Measurements from ENCODE around the gene ATAD3B. TPM values are rescaled to one million over a fixed set of nuclear protein-coding genes. Genes with fewer than 3 reads are reported as not detected.
A peak's percentile ranks its signal among the peaks of the same experiment; 100 is the strongest.
"Not testable (repeated sequence)": the region's sequence is repeated elsewhere in the genome, so short reads cannot be mapped to it uniquely, and the experiment has no call there.

ATAD3B gene
- total and polyA plus RNA-seq, 2 experiments from 2014 or later, result 11.6 to 20.2 TPM

- TF ChIP-seq EZH2phosphoT487 (IDR thresholded peaks at IDR 0.05; ENCODE audit: insufficient read depth, low read depth), result no peak
- no peak for TF ChIP-seq EZH2 (IDR thresholded peaks at IDR 0.05; ENCODE audit: insufficient read depth, poor library complexity, severe bottlenecking)
- Histone ChIP-seq H3K9ac (no peak overlapping the region), H3K4me1 (ENCODE audit: insufficient read depth) (no peaks in the 10 kb centered on the region), H3K4me2 (ENCODE audit: unreplicated experiment) (no peak overlapping the region), H3K79me2 (ENCODE audit: insufficient read depth) (no peaks in the 10 kb centered on the region), H3K27ac (no peak overlapping the region), H3K4me3 (no peak overlapping the region), H3K9me2 (ENCODE audit: insufficient read depth) (no peaks in the 10 kb centered on the region), H4K20me1 (ENCODE audit: insufficient read depth) (no peaks in the 10 kb centered on the region), H3K27me3 (replicated peaks; ENCODE audit: insufficient read depth) (no peaks in the 10 kb centered on the region), H2AFZ (no peak overlapping the region), H3K36me3 (ENCODE audit: low read depth) (no peaks in the 10 kb centered on the region), H3K9me3 (ENCODE audit: low read depth) (no peaks in the 10 kb centered on the region), H3F3A (ENCODE audit: insufficient read depth) (no peaks in the 10 kb centered on the region)
- in situ Hi-C loops (cut with MboI), result no loop called here
- 73 to 82% methylated on average over 21 to 27 of the region's 27 CpGs for WGBS, 2 experiments (ENCODE audit: low coverage in 1 of 2, low lambda C conversion rate in 2 of 2, missing lambda C conversion rate in 2 of 2)
- DNase-seq, result no peak
Measured at GRCh38 chr1:1460540-1461130, 10.9 kb upstream of the ATAD3B start.

GRCh38 chr1:1461721-1462317 lies 9.7 kb upstream of the ATAD3B start:
- Histone ChIP-seq H3K9ac (no peak overlapping the region), H3K4me3 (no peak overlapping the region), H3K9me2 (ENCODE audit: insufficient read depth) (no peaks in the 10 kb centered on the region), H3K4me2 (ENCODE audit: unreplicated experiment) (no peak overlapping the region), H4K20me1 (ENCODE audit: insufficient read depth) (no peaks in the 10 kb centered on the region), H3K9me3 (ENCODE audit: low read depth) (no peaks in the 10 kb centered on the region), H3F3A (ENCODE audit: insufficient read depth) (no peaks in the 10 kb centered on the region), H3K4me1 (ENCODE audit: insufficient read depth) (no peaks in the 10 kb centered on the region), H3K27ac (no peak overlapping the region), H2AFZ (no peak overlapping the region; the same call in 1 of the 2 replicates), H3K27me3 (replicated peaks; ENCODE audit: insufficient read depth) (no peaks in the 10 kb centered on the region), H3K79me2 (ENCODE audit: insufficient read depth) (no peaks in the 10 kb centered on the region), H3K36me3 (ENCODE audit: low read depth) (no peaks in the 10 kb centered on the region)
- no peak for DNase-seq
- TF ChIP-seq EZH2 (IDR thresholded peaks at IDR 0.05; ENCODE audit: insufficient read depth, poor library complexity, severe bottlenecking), result no peak
- no peak for TF ChIP-seq EZH2phosphoT487 (IDR thresholded peaks at IDR 0.05; ENCODE audit: insufficient read depth, low read depth)
- 38 to 44% methylated on average over 17 to 18 of the region's 18 CpGs for WGBS, 2 experiments (ENCODE audit: low coverage in 1 of 2, low lambda C conversion rate in 2 of 2, missing lambda C conversion rate in 2 of 2)
- in situ Hi-C loops (cut with MboI), result no loop called here

- Histone ChIP-seq H3K4me1 (ENCODE audit: insufficient read depth) (no peaks in the 10 kb centered on the region), H2AFZ (no peak overlapping the region; the same call in 1 of the 2 replicates), H3K27me3 (replicated peaks; ENCODE audit: insufficient read depth) (no peaks in the 10 kb centered on the region), H3K4me3 (no peak overlapping the region), H3K27ac (no peak overlapping the region), H4K20me1 (ENCODE audit: insufficient read depth) (no peaks in the 10 kb centered on the region), H3K4me2 (ENCODE audit: unreplicated experiment) (no peak overlapping the region), H3F3A (ENCODE audit: insufficient read depth) (no peaks in the 10 kb centered on the region), H3K9me2 (ENCODE audit: insufficient read depth) (no peaks in the 10 kb centered on the region), H3K9ac (no peak overlapping the region), H3K79me2 (ENCODE audit: insufficient read depth) (no peaks in the 10 kb centered on the region), H3K36me3 (ENCODE audit: low read depth) (no peaks in the 10 kb centered on the region), H3K9me3 (ENCODE audit: low read depth) (no peaks in the 10 kb centered on the region)
- TF ChIP-seq EZH2 (IDR thresholded peaks at IDR 0.05; ENCODE audit: insufficient read depth, poor library complexity, severe bottlenecking) (no peak), EZH2phosphoT487 (IDR thresholded peaks at IDR 0.05; ENCODE audit: insufficient read depth, low read depth) (no peak)
- 31 to 32% methylated on average over 25 of the region's 26 CpGs for WGBS, 2 experiments (ENCODE audit: low coverage in 1 of 2, low lambda C conversion rate in 2 of 2, missing lambda C conversion rate in 2 of 2)
- DNase-seq, result peak; percentile 32
- in situ Hi-C loops (cut with MboI), result no loop called here
Measured at GRCh38 chr1:1462318-1462966, 9.1 kb upstream of the ATAD3B start.

GRCh38 chr1:1463312-1463711 lies 8.3 kb upstream of the ATAD3B start:
- no peaks in the 10 kb centered on the region for H3K79me2 ChIP-seq (ENCODE audit: insufficient read depth)
- TF ChIP-seq EZH2phosphoT487 (IDR thresholded peaks at IDR 0.05; ENCODE audit: insufficient read depth, low read depth) (no peak), EZH2 (IDR thresholded peaks at IDR 0.05; ENCODE audit: insufficient read depth, poor library complexity, severe bottlenecking) (no peak)
- whole genome bisulfite sequencing, 2 experiments (ENCODE audit: low coverage in 1 of 2, low lambda C conversion rate in 2 of 2, missing lambda C conversion rate in 2 of 2), result 90 to 92% methylated on average over 7 of the region's 7 CpGs
- no peaks in the 10 kb centered on the region for H3K27me3 ChIP-seq (replicated peaks; ENCODE audit: insufficient read depth)
- H4K20me1 ChIP-seq (ENCODE audit: insufficient read depth), result no peaks in the 10 kb centered on the region
- H3K4me3 ChIP-seq, result no peak overlapping the region
- DNase-seq, result no peak
- no peak overlapping the region for H2AFZ ChIP-seq
- no peaks in the 10 kb centered on the region for H3K9me3 ChIP-seq (ENCODE audit: low read depth)
- H3K9ac ChIP-seq, result no peak overlapping the region
- H3K36me3 ChIP-seq (ENCODE audit: low read depth), result no peaks in the 10 kb centered on the region
- H3K9me2 ChIP-seq (ENCODE audit: insufficient read depth), result no peaks in the 10 kb centered on the region
- in situ Hi-C loops (cut with MboI), result no loop called here
- H3K4me1 ChIP-seq (ENCODE audit: insufficient read depth), result no peaks in the 10 kb centered on the region
- H3K4me2 ChIP-seq (ENCODE audit: unreplicated experiment), result no peak overlapping the region
- H3F3A ChIP-seq (ENCODE audit: insufficient read depth), result no peaks in the 10 kb centered on the region
- H3K27ac ChIP-seq, result no peak overlapping the region

- H3K36me3 ChIP-seq (ENCODE audit: low read depth); H3K9ac ChIP-seq; H3K27me3 ChIP-seq (replicated peaks; ENCODE audit: insufficient read depth); H3K9me2 ChIP-seq (ENCODE audit: insufficient read depth); H3K4me2 ChIP-seq (ENCODE audit: unreplicated experiment); DNase-seq; H3K4me1 ChIP-seq (ENCODE audit: insufficient read depth); H3K4me3 ChIP-seq; H3K9me3 ChIP-seq (ENCODE audit: low read depth); H3F3A ChIP-seq (ENCODE audit: insufficient read depth); in situ Hi-C loops (cut with MboI); H4K20me1 ChIP-seq (ENCODE audit: insufficient read depth); H3K27ac ChIP-seq; H2AFZ ChIP-seq: not testable (repeated sequence)
- 74 to 80% methylated on average over 29 to 34 of the region's 44 CpGs for WGBS, 2 experiments (ENCODE audit: low coverage in 1 of 2, low lambda C conversion rate in 2 of 2, missing lambda C conversion rate in 2 of 2)
- peaks cover 21% of the 10 kb centered on the region for H3K79me2 ChIP-seq (ENCODE audit: insufficient read depth)
Measured at GRCh38 chr1:1468196-1468985, 3.2 kb upstream of the ATAD3B start.
